ENCODE data around the gene GCK.
A peak's percentile ranks its signal among the peaks of the same experiment; 100 is the strongest.

Gene GCK

DNA sequence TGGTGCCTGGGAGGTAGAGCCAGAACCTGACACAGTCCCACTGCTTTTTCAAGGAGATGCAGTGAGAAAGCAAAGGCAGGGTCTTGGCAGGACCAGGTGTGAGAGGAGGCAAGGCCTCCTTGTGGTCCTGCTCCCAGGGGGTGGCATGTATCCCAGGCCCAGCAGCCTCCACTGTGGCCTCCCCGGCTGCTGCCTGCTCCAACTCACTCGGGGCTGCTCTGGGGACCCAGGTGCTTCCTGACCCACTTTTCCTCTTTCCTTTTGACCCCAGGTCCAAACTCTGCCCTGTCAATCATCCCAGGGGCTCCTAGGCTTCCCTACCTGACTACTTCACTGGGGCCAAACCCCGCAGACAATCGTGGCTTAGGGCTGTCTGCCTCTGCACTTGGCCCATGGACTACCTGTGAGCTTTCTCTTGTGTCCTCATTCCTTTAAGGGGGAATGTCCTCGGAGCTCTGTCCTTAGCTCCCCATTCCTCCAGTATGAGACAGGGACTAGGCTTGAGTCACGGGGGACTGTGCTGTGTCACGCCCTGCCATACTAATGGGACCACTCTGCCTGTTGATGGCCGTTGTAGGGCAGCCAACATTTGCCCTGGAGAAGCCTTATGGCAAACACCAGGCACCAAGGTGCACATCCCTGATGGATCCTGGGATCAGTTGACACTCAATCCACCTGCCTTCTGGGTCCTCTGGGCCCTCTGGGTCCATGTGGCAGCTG lies 86.2 kb downstream of the GCK start:
- DNase-seq = no peak

DNA sequence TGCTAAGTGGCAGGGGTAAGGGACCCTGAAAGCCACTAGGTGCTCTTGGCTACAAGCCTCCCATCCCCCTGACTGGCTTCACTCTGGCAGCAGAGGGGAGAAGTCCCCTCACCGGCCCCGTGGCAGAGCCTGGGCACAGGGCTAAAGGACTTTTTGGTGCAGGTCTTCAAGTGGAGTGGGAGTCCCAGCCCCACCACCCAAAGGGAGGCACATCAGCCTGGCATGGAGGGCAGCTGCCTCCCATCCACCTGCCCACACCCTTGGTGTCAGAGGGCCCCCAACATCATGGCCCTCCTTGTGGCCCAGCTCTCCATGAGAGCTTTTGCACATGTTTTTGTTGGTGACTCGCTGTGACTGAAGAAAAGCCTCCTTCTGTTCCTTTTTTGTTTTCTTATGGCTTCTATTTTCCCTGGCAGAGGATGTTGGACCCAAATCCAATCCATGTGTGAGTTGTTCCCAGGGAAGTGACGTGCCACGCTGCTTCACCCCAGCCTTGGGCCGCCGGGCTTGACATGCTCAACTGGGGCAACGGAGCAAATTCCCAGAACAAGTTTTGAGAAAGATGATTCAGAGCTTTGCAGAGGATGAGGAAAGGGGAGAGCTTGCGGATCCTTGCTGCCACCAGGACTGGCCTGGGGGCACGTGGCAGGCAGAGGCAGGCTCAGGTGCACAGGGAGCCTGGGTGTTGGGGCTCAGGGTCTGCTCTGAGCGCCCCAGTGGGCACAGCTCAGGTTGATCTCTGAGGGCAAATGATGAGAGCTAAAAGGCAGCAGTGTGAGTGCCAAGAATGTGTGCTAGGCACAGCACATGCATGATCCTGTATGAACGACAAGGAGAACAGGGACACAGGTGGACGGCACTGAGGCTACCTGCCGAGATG lies 87.0 kb downstream of the GCK start:
- no peak for DNase-seq

DNA sequence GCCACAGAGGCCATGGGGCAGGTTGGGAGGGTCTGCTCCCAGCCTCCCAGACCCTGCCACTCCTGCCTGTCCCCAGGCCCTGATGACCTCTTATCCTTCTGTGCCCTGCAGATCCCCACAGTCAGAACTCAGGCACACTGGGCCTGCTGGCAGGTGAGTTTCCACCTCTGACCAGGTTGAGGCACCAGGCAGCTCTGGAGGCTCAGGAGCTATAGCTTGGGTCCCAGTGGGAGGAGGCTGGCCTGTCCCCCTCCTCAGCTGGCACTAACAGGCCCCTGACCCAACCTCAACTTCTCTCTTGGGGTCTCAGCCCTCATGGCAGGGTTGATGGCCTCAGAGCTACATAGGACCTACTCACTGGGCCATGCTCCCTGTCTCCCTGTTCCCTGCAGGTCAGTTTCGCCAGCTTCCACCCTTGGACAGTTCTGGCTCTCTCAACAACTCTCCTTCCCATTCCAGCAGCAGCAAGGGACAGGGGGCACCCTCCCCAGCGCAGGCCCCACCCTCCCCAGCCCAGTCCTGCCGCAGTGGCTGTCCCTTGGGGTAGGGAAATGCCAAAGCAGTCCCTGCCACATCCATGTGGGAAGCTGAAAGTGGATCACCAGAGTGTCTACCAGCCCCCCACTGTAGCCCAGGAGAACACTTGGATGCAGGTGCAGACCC lies 87.8 kb downstream of the GCK start:
- no peak for DNase-seq

DNA sequence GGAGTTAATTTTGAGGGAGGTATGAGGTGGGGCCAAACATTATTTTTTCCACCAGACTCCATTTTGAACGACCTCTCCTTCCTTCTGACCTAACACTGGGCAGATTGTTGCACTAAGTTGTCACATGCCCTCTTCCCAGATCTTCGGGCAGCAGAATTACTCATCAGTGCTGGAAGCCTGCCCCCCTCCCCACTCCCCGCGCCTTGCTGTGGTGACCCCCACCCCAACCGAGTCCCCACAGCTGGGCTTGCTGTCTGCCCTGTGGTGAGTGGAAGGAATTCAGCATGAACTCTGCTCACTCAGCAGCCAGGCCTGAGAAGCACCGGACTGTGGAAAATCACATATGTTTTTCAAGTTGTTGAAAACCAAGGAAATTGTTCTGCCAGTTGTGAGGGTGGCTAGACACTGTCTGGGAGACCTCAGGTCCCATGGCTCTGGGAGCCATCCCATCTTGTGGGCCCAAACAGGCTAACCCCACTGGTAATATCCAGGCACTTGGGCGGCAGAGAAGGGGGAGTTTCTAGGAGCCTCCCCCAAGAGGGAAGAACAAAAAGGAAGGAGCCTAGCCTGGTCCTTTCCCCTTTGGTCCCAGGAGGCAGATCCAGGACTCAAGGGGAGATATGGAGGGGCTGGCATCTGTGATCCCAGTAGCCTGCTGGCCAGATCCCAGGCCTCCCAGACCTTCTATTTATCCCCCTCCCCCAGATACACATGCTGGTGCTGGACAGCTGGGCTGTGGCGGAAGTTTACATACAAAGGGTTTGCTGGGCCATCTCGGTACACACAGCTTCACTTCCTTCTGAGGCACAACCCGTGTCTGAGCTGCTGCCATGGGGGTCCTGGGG lies 88.6 kb downstream of the GCK start:
- no peak for DNase-seq

DNA sequence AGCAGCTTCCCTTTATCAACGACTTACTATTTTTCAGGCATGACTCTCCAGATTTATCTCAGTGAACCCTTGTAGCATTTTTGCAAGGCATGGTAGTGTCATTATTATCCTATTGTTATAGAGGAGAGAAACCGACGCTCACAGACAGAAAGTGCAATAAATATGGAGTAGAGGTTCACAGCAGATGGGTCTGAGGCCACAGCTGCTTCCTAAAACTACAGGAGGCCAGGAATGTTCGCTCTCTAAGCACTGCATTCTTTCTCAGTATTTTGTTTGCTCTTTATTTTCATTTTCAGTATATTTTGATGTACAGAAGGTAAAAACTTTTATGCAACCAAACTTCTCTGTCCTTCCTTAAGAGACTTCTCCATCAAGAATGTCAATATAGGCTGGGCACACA lies 89.6 kb downstream of the GCK start:
- DNase-seq = no peak

DNA sequence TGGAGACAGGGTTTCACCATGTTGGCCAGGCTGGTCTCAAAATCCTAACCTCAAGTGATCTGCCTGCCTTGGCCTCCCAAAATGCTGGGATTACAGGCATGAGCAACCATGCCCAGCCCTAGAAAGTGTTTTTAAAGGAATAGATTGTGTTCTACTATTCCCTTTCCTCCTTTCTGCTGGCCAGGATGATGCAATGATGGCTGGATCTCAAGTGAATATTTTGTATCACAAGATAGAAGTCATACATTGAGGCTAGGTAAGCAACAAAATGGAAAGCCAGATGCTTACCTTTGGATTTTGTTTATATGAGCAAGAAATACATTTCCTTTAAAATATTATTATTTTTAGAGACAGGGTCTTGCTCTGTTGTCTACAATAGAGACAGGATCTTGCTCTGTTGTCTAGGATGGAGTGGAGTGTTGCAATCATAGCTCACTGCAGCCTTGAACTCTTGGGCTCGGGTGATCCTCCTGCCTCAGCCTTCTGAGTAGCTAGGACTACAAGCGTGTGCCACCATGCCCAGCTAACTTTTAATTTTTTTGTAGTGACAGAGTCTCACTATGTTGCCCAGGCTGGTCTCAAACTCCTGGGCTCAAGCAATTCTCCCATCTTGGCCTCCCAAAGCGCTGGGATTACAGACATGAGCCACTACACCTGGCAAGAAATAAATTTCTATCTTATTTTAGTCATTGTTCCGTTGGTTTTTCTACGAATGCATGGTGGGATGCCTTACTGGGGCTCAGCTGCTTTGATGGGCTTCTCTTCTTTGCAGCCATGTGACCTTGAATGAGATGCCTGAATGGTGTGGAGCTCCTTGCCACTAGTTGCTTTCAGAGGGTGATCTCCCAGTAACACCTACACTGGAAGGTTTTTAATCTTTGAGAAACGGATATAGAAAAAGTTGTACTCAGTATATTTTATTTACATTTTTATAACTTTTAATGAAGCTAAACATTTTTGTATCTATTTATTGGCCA lies 90.9 kb downstream of the GCK start:
- DNase-seq = no peak

DNA sequence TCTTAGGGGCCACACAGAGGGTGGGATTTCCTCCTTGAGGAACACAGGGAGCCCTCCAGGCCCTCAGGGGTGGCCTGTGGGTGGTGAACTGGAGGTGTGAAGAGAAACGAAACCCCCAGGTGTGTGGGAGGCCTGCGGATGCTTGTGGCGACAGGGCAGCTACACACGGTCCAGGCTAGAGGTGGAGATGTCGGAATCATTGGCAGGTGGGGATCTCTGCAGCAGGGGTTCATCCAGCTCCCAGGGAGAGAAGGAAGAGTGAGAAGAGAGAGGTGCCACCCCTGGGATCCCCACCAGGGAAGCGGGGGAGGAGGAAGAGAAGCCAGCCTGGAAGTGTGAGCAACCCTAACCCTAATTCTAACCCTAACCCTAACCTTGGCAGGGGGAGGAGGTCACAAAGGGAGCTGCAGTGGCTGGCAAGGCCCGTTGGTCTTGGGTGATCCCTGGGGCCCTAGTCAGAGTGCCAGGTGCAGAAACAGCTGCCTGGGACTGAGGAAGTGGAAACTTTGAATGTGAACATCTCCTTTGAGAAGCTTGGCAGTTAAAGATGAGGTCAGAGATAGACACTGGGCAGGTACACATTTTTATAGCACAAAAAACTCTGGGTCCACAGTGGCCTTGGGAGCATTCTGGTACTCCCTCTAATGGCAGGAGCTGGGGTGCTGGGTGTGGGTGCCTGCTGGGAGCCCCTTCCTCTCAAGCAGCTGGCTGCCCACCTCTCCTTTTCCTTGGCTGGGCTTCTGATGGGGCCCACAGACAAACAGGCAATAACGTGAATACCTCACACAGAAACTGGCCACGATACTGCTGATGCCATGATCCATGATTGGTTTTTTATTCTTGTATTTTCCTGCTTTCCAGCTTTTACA lies 91.9 kb downstream of the GCK start:
- peak in 1 of 2 experiments; percentile 26 for DNase-seq

DNA sequence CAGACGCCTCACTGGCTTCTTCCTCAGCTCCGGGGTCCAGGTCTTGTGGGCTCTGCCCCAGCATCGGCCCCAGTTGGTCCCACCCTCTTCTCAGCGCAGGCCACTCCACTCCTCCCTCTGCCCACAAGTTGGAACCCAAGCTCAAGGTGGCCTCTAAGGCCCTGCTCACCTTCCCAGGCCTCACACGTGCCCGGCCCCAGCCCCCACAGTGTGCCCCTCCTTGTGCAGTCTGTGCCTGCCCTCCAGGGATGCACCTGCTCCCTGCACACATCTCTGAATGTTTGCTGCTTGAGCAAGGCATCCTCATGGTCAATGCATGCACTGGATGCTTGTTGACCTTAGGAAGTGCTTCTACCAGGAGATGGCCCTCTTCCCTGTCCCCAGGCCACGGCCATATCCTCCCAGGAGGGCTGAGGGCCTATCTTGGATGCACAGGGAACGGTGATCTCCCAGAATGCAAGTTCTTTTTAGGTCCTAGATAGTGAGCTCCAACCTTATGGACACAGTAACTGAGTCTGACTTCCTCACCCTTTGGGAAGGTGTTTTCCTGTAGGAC lies 92.8 kb downstream of the GCK start:
- DNase-seq = no peak

DNA sequence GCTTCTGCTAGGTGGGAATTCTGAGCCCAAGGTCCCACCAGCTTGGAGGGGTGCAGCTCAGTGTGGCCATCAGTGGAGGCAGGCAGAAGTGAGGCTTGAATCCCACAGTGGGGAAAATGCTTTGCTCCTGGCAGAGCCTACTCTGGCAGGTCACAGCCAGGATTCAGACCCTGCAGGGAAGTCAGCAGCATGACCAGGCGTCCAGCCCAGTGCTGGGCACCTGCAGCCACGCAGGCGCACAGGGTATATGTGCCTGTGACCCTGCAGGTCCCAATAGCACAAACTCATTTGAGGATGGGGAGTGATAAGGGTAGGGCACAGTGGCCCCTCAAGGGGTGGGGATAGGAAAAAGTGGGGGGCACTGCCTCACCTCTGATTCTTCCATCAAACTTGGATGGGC lies 93.5 kb downstream of the GCK start:
- no peak for DNase-seq

DNA sequence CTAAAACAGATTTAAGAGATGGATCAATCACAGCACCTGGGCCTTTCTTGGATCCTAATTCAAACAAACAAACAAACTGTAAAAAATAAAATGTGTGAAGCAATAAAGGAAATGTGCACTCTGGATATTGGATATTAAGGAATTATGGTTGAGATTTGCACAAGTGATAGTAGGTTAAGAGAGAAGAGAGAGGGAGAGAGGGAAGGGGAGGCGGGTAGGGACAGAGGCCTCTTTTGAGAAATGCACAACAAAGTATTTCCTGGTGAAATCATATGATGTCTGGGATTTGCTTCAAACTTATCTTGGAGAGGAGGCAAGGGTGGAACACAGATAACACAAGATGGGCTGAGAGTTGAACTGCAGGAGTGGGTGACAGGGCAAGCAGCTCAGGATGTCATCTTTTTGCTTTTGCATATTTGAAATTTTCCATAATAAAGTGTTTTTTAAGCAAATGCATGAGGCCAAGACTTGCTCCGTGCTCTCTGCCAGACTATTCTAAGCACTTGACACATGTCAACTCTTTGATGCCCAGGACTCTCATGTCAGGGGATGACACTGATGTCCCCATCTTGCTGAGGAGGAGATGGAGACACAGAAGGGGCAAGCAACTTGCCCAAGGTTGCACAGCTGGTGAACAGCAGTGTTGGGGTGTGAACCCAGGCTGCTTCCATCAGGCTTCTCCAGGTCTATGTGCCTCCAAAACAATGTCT lies 94.2 kb downstream of the GCK start:
- DNase-seq = no peak

DNA sequence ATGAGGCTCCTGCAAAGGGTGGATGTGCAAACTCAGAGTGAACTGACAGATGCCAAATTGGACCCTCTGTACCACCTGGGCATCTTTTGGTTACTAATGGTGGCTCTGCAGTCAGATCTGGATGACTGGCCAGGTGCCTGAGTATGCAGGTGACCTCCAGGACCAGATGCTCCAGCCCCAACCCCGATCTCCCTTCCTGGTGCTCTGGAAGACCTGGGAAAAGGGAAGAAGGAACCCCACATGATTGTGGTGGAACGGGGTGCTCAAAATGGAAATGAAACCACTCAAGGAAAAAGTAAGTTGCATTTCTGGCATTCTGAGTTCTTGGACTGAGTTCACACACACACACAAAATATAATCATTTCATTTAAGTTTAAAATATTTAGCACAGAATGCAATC lies 94.9 kb downstream of the GCK start:
- DNase-seq = no peak

All from Kasumi-1 (cell line).